GM12878 (cell line): ENCODE data around the gene RIOK1. TPM values are rescaled to one million over a fixed set of nuclear protein-coding genes. Genes with fewer than 3 reads are reported as not detected.

ENCODE experiments used
- ATAC-seq: fragments of 200-7000 bp; cut with Tn5 transposase; 3 replicates; pipeline ENCODE4 v1.9.1; 2020; ENCODE audit warnings: mild to moderate bottlenecking, moderate library complexity
- BruUV-seq: library from RNA; stranded (reverse); fragments of 400-500 nt; replicated peaks from 2 replicates; lab custom pipeline; 2021; lab: Mats Ljungman, UMichigan
- CTCF ChIA-PET: fragments of 300-600 bp; sonication (Branson Sonifier 250); formaldehyde crosslinking; extraction: SDS; loops from one replicate; lab custom pipeline; 2021; ENCODE audit warnings: inconsistent platforms; lab: Yijun Ruan, JAX
- POLR2A ChIA-PET: fragments of 350-600 bp; formaldehyde crosslinking; extraction: SDS; loops from one replicate; lab custom pipeline; 2021; ENCODE audit warnings: inconsistent platforms; lab: Charles Lee
- RAD21 ChIA-PET: fragments of 300-600 bp; sonication (Branson Sonifier 250); formaldehyde crosslinking; loops from one replicate; lab custom pipeline; 2023; ENCODE audit warnings: antibody characterized with exemption; ENCODE audit not compliant: unreplicated experiment; lab: Charles Lee
- SMC1A ChIA-PET: fragments of 300-600 bp; sonication (Branson Sonifier 250); formaldehyde crosslinking; loops from one replicate; lab custom pipeline; 2023; ENCODE audit not compliant: unreplicated experiment, uncharacterized antibody; lab: Charles Lee
- DNase-seq: peaks from one replicate; pipeline ENCODE4 v3.0.0-alpha.2; 2011; ENCODE audit warnings: low read depth, low spot score
- FAIRE-seq: peaks from 3 replicates; lab custom pipeline; 2011; peaks lifted over from hg19 to GRCh38; lab: Jason Lieb, UNC
- H2AFZ ChIP-seq: 2 replicates; pipeline ENCODE4 v1.6.0; 2011; ENCODE audit warnings: low read depth, low read length, control low read depth; ENCODE audit not compliant: control insufficient read depth
- H3K27ac ChIP-seq: 2 replicates; pipeline ENCODE4 v1.5.1; 2011; ENCODE audit warnings: control low read depth; ENCODE audit not compliant: control insufficient read depth, insufficient read depth
- H3K27me3 ChIP-seq, 2 experiments: replicated peaks in 1 of 2; 2 replicates each; pipeline versions ENCODE4 v1.6.0 to v1.6.1; 2011; ENCODE audit warnings: low read length in 1 of 2; ENCODE audit not compliant: control insufficient read depth in 2 of 2, insufficient read depth in 2 of 2
- H3K36me3 ChIP-seq, 2 experiments: 2 replicates each; pipeline ENCODE4 v1.5.1; 2011; ENCODE audit warnings: low read length in 1 of 2; ENCODE audit not compliant: control insufficient read depth in 2 of 2, insufficient read depth in 2 of 2
- H3K4me1 ChIP-seq: 2 replicates; pipeline ENCODE4 v1.6.1; 2011; ENCODE audit warnings: mild to moderate bottlenecking, low read length, moderate library complexity, mixed read lengths; ENCODE audit not compliant: control insufficient read depth, insufficient read depth
- H3K4me2 ChIP-seq: 2 replicates; pipeline ENCODE4 v1.6.0; 2011; ENCODE audit warnings: control low read depth; ENCODE audit not compliant: control insufficient read depth, insufficient read depth
- H3K4me3 ChIP-seq: fragments of 200-600 bp; sonication (generic); 2 replicates; pipeline ENCODE4 v1.5.1; 2016
- H3K79me2 ChIP-seq: 2 replicates; pipeline ENCODE4 v1.6.0; 2011; ENCODE audit warnings: low read length; ENCODE audit not compliant: control insufficient read depth, insufficient read depth
- H3K9ac ChIP-seq: 2 replicates; pipeline ENCODE4 v1.8.0; 2011; ENCODE audit warnings: low read length, control low read depth, mixed read lengths; ENCODE audit not compliant: control insufficient read depth, insufficient read depth
- H3K9me3 ChIP-seq: replicated peaks from 3 replicates; pipeline ENCODE4 v1.5.1; 2011; ENCODE audit warnings: mild to moderate bottlenecking, low read length; ENCODE audit not compliant: control insufficient read depth, insufficient read depth
- H4K20me1 ChIP-seq: 2 replicates; pipeline ENCODE4 v1.6.0; 2011; ENCODE audit not compliant: control insufficient read depth, insufficient read depth
- BACH1 ChIP-seq: fragments of 450-650 bp; IDR thresholded peaks from 2 replicates; pipeline ENCODE4 v1.6.1; 2017; ENCODE audit warnings: mild to moderate bottlenecking, borderline replicate concordance
- BHLHE40 ChIP-seq, 2 experiments: fragments of 450-650 bp in 1 of 2; IDR thresholded peaks; 2 replicates each; pipeline ENCODE4 v1.6.1; 2011 to 2017; ENCODE audit warnings: low read depth in 2 of 2, borderline replicate concordance in 1 of 2, improper control_type of control experiment in 1 of 2, low read length in 1 of 2, mild to moderate bottlenecking in 1 of 2
- CREB1 ChIP-seq: IDR thresholded peaks from 2 replicates; pipeline ENCODE4 v1.6.1; 2012; ENCODE audit warnings: low read depth, mild to moderate bottlenecking, inconsistent platforms
- HCFC1 ChIP-seq: fragments of 150-350 bp; IDR thresholded peaks from 2 replicates; pipeline ENCODE4 v1.6.1; 2014; ENCODE audit warnings: low read length
- MXI1 ChIP-seq: fragments of 150-350 bp; IDR thresholded peaks from 2 replicates; pipeline ENCODE4 v1.6.1; 2011; ENCODE audit warnings: low read depth, mild to moderate bottlenecking, inconsistent platforms, low read length, improper control_type of control experiment
- POU2F2 ChIP-seq: IDR thresholded peaks from 3 replicates; pipeline ENCODE4 v1.6.1; 2011; ENCODE audit warnings: low read depth, mild to moderate bottlenecking, low read length, borderline replicate concordance
- STAT3 ChIP-seq: IDR thresholded peaks from 2 replicates; pipeline ENCODE4 v1.6.1; 2011; ENCODE audit warnings: low read depth, low read length, improper control_type of control experiment
- TCF3 ChIP-seq: IDR thresholded peaks from 2 replicates; pipeline ENCODE4 v1.6.1; 2012; ENCODE audit warnings: low read depth, mild to moderate bottlenecking, low read length, borderline replicate concordance; ENCODE audit not compliant: insufficient read depth
- WGBS: methylation state at CpG from one replicate; pipeline ENCODE4 v1.1.6; 2016; ENCODE audit warnings: low lambda C conversion rate; ENCODE audit not compliant: insufficient replicate concordance, insufficient coverage; ENCODE audit errors: missing lambda C conversion rate; 5-methylcytosine and 5-hydroxymethylcytosine counted together
- in situ Hi-C: fragments of 300-500 bp; cut with MboI; formaldehyde crosslinking; loops from 9 replicates; pipeline ENCODE4 v1.14.3; 2018; ENCODE audit warnings: mixed read lengths
- intact Hi-C: fragments of 100-400 bp; cut with micrococcal nuclease; formaldehyde crosslinking; loops from one replicate; pipeline ENCODE4 v1.14.2; 2022; ENCODE audit not compliant: unreplicated experiment
- polyA plus RNA-seq, 11 experiments: library from polyadenylated mRNA; depleted of rRNA in 4 of 11; unstranded in 6 of 11; stranded (reverse) in 5 of 11; fragments of >200 nt; fragmentation: Nextera tagmentation in 4 of 11; fragmentation: Illumina TruSeq in 1 of 11; extraction: Ambion mirVana in 4 of 11; extraction: Trizol in 1 of 11; gene quantifications; 1 replicate in 1 of 11; 2 replicates in 10 of 11; pipeline versions ENCODE4 v1.2.1 to v1.2.3, GENCODE V29; 2011 to 2016; ENCODE audit warnings: inconsistent platforms in 2 of 11, missing spikeins in 2 of 11, low read depth in 1 of 11
- total RNA-seq, 4 experiments: library from RNA; depleted of rRNA in 3 of 4; stranded (reverse); fragments of >200 nt in 3 of 4; fragmentation: Illumina TruSeq in 1 of 4; extraction: Trizol in 1 of 4; gene quantifications; 2 replicates each; pipeline versions ENCODE4 v1.2.1 to v1.2.3, GENCODE V29; 2013 to 2021
- TF ChIP-seq, protein P1 (sequence below): fragments of 450-650 bp; IDR thresholded peaks from 2 replicates; pipeline ENCODE4 v1.6.1; 2016; ENCODE audit warnings: mild to moderate bottlenecking
- TF ChIP-seq, protein P2 (sequence below): fragments of 450-650 bp; IDR thresholded peaks from 2 replicates; pipeline ENCODE4 v1.6.1; 2016; ENCODE audit warnings: mild to moderate bottlenecking, moderate library complexity, borderline replicate concordance
- TF ChIP-seq, protein P3 (sequence below): fragments of 450-650 bp; IDR thresholded peaks from 2 replicates; pipeline ENCODE4 v1.6.1; 2017; ENCODE audit warnings: mild to moderate bottlenecking
- TF ChIP-seq, protein P4 (sequence below): IDR thresholded peaks from 2 replicates; pipeline ENCODE4 v1.6.1; 2012; ENCODE audit warnings: mild to moderate bottlenecking, low read depth, low read length

RIOK1 gene
- total and polyA plus RNA-seq, 10 of the 15 experiments (the other 5 are each of a cell fraction or from before 2014, with no cell fraction given) = 16.1 to 44.6 (median 33.7) TPM

DNA sequence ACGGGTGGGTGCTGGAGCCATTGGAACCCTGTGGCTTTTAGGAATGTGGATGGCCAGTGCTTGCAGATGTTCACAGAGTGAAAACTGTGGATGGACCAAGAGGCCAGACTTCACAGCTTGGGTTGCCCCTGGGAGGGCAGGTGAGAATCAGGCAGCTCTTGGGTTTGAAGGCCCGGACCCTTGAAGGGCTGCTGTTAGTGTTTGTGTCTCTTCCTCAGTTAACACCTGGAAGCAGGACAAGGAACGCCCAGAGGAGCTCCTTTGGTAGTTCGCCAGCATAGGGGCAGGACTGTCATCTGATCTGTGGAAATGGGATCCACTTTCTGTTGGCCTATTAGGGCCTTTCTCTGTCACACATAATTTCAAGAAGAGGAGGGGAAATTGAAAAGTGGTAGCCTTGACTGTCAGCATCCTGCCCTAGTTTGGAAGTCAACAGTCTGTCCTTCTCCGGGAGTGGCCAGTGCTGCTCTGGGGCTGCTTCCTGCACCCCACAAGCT lies 43.6 kb downstream of the RIOK1 start:
- no peak overlapping the region for H3K4me3 ChIP-seq
- H3K9ac ChIP-seq = no peak overlapping the region
- intact Hi-C loops = no loop called here
- DNase-seq (no peak), ATAC-seq (no peak), FAIRE-seq (no peak)
- H3K36me3 ChIP-seq = no peaks in the 10 kb centered on the region
- ChIA-PET POLR2A (no interaction called here), SMC1A (no interaction called here), RAD21 (no interaction called here), CTCF (no interaction called here)
- no peak overlapping the region for H3K27ac ChIP-seq
- no TSS peak for BruUV-seq
- no peaks in the 10 kb centered on the region; a peak in 1 of 4 replicates for H3K27me3 ChIP-seq
- H3K79me2 ChIP-seq = no peaks in the 10 kb centered on the region
- no peaks in the 10 kb centered on the region for H3K4me1 ChIP-seq
- 78% methylated on average over 5 of the region's 5 CpGs for WGBS
- no peaks in the 10 kb centered on the region for H3K9me3 ChIP-seq
- TF ChIP-seq, protein P1, sequence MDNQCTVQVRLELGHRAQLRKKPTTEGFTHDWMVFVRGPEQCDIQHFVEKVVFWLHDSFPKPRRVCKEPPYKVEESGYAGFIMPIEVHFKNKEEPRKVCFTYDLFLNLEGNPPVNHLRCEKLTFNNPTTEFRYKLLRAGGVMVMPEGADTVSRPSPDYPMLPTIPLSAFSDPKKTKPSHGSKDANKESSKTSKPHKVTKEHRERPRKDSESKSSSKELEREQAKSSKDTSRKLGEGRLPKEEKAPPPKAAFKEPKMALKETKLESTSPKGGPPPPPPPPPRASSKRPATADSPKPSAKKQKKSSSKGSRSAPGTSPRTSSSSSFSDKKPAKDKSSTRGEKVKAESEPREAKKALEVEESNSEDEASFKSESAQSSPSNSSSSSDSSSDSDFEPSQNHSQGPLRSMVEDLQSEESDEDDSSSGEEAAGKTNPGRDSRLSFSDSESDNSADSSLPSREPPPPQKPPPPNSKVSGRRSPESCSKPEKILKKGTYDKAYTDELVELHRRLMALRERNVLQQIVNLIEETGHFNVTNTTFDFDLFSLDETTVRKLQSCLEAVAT = no peak
- TF ChIP-seq BACH1 = no peak
- TF ChIP-seq, protein P2, sequence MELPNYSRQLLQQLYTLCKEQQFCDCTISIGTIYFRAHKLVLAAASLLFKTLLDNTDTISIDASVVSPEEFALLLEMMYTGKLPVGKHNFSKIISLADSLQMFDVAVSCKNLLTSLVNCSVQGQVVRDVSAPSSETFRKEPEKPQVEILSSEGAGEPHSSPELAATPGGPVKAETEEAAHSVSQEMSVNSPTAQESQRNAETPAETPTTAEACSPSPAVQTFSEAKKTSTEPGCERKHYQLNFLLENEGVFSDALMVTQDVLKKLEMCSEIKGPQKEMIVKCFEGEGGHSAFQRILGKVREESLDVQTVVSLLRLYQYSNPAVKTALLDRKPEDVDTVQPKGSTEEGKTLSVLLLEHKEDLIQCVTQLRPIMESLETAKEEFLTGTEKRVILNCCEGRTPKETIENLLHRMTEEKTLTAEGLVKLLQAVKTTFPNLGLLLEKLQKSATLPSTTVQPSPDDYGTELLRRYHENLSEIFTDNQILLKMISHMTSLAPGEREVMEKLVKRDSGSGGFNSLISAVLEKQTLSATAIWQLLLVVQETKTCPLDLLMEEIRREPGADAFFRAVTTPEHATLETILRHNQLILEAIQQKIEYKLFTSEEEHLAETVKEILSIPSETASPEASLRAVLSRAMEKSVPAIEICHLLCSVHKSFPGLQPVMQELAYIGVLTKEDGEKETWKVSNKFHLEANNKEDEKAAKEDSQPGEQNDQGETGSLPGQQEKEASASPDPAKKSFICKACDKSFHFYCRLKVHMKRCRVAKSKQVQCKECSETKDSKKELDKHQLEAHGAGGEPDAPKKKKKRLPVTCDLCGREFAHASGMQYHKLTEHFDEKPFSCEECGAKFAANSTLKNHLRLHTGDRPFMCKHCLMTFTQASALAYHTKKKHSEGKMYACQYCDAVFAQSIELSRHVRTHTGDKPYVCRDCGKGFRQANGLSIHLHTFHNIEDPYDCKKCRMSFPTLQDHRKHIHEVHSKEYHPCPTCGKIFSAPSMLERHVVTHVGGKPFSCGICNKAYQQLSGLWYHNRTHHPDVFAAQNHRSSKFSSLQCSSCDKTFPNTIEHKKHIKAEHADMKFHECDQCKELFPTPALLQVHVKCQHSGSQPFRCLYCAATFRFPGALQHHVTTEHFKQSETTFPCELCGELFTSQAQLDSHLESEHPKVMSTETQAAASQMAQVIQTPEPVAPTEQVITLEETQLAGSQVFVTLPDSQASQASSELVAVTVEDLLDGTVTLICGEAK = no peak
- no peak for TF ChIP-seq STAT3
- no peak for TF ChIP-seq TCF3
- TF ChIP-seq HCFC1 = no peak
- no peak for TF ChIP-seq MXI1
- no peak for TF ChIP-seq CREB1
- TF ChIP-seq, protein P3, sequence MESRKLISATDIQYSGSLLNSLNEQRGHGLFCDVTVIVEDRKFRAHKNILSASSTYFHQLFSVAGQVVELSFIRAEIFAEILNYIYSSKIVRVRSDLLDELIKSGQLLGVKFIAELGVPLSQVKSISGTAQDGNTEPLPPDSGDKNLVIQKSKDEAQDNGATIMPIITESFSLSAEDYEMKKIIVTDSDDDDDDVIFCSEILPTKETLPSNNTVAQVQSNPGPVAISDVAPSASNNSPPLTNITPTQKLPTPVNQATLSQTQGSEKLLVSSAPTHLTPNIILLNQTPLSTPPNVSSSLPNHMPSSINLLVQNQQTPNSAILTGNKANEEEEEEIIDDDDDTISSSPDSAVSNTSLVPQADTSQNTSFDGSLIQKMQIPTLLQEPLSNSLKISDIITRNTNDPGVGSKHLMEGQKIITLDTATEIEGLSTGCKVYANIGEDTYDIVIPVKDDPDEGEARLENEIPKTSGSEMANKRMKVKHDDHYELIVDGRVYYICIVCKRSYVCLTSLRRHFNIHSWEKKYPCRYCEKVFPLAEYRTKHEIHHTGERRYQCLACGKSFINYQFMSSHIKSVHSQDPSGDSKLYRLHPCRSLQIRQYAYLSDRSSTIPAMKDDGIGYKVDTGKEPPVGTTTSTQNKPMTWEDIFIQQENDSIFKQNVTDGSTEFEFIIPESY = no peak
- TF ChIP-seq, protein P4, sequence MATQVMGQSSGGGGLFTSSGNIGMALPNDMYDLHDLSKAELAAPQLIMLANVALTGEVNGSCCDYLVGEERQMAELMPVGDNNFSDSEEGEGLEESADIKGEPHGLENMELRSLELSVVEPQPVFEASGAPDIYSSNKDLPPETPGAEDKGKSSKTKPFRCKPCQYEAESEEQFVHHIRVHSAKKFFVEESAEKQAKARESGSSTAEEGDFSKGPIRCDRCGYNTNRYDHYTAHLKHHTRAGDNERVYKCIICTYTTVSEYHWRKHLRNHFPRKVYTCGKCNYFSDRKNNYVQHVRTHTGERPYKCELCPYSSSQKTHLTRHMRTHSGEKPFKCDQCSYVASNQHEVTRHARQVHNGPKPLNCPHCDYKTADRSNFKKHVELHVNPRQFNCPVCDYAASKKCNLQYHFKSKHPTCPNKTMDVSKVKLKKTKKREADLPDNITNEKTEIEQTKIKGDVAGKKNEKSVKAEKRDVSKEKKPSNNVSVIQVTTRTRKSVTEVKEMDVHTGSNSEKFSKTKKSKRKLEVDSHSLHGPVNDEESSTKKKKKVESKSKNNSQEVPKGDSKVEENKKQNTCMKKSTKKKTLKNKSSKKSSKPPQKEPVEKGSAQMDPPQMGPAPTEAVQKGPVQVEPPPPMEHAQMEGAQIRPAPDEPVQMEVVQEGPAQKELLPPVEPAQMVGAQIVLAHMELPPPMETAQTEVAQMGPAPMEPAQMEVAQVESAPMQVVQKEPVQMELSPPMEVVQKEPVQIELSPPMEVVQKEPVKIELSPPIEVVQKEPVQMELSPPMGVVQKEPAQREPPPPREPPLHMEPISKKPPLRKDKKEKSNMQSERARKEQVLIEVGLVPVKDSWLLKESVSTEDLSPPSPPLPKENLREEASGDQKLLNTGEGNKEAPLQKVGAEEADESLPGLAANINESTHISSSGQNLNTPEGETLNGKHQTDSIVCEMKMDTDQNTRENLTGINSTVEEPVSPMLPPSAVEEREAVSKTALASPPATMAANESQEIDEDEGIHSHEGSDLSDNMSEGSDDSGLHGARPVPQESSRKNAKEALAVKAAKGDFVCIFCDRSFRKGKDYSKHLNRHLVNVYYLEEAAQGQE = no peak
- TF ChIP-seq POU2F2 = no peak
- no peak for TF ChIP-seq BHLHE40 (IDR thresholded peaks at IDR 0.05; ENCODE audit: borderline replicate concordance in 1 of 2, low read depth in 2 of 2, low read length in 1 of 2)
- in situ Hi-C loops = no loop called here
- no peaks in the 10 kb centered on the region for H4K20me1 ChIP-seq
- no peak overlapping the region for H2AFZ ChIP-seq
- H3K4me2 ChIP-seq = no peak overlapping the region
